Lung (tissue), 12 donors: Measurements from ENCODE around the gene KCNK18. TPM values are rescaled to one million over a fixed set of nuclear protein-coding genes. Genes with fewer than 3 reads are reported as not detected.

ENCODE experiments used
- ATAC-seq: fragments of 200-7000 bp; cut with Tn5 transposase; one replicate; pipeline ENCODE4 v1.9.1; 2020; ENCODE audit warnings: moderate number of reproducible peaks; ENCODE audit not compliant: insufficient read depth, low FRiP score
- DNase-seq, 3 donors: peaks; one replicate each; pipeline ENCODE4 v3.0.0-alpha.2; 2013 to 2017
- H3K27ac ChIP-seq, 2 donors: one replicate each; pipeline ENCODE4 v1.5.1; 2013; ENCODE audit warnings: mild to moderate bottlenecking in 2 of 2, moderate library complexity in 2 of 2, control low read depth in 1 of 2, inconsistent platforms in 1 of 2, low read depth in 1 of 2, low read length in 1 of 2
- H3K27me3 ChIP-seq, 3 donors: one replicate each; pipeline ENCODE4 v1.5.1; 2013; ENCODE audit warnings: low read length in 2 of 3; ENCODE audit not compliant: control insufficient read depth in 3 of 3, insufficient read depth in 3 of 3
- H3K36me3 ChIP-seq, 4 donors: one replicate each; pipeline ENCODE4 v1.5.1; 2013; ENCODE audit warnings: low read length in 4 of 4, mild to moderate bottlenecking in 1 of 4, moderate library complexity in 1 of 4; ENCODE audit not compliant: control insufficient read depth in 4 of 4, insufficient read depth in 4 of 4
- H3K4me1 ChIP-seq, 5 donors: one replicate each; pipeline ENCODE4 v1.5.1; 2013; ENCODE audit warnings: low read length in 5 of 5, mild to moderate bottlenecking in 2 of 5, moderate library complexity in 1 of 5; ENCODE audit not compliant: control insufficient read depth in 5 of 5, insufficient read depth in 5 of 5
- H3K4me3 ChIP-seq: one replicate; pipeline ENCODE4 v1.5.1; 2013; ENCODE audit warnings: mild to moderate bottlenecking, control low read depth, moderate library complexity
- H3K9ac ChIP-seq, 2 donors: one replicate each; pipeline ENCODE4 v1.5.1; 2013; ENCODE audit warnings: low read length in 2 of 2, control low read depth in 1 of 2; ENCODE audit not compliant: insufficient read depth in 1 of 2
- H3K9me3 ChIP-seq, 4 donors: one replicate each; pipeline ENCODE4 v1.5.1; 2013; ENCODE audit warnings: low read length in 3 of 4, mild to moderate bottlenecking in 1 of 4, moderate library complexity in 1 of 4; ENCODE audit not compliant: control insufficient read depth in 4 of 4, insufficient read depth in 3 of 4
- WGBS, 2 donors: extraction: QIAGEN DNeasy Blood & Tissue Kit; methylation state at CpG; one replicate each; pipeline ENCODE4 v1.1.7; 2013; 5-methylcytosine and 5-hydroxymethylcytosine counted together
- polyA plus RNA-seq, 2 donors: library from polyadenylated mRNA; stranded (reverse); fragments of 200-250 nt; gene quantifications; one replicate each; pipeline ENCODE4 v1.2.1, GENCODE V29; 2013
- total RNA-seq, 2 donors: library from RNA; depleted of rRNA in 1 of 2; stranded (reverse); fragments of >200 nt in 1 of 2; gene quantifications; one replicate each; pipeline ENCODE4 v1.2.1, GENCODE V29; 2014 to 2021
- TF ChIP-seq, protein P1 (sequence below): IDR thresholded peaks from 2 replicates; pipeline ENCODE4 v1.5.1; 2012; ENCODE audit warnings: mild to moderate bottlenecking; ENCODE audit errors: control extremely low read depth, extremely low read depth
- donor health status: control.
- donor health status: control.
- donor health status: Bipolar disorder and iron deficiency.
- donor health status: healthy.
- donor health status: DM: yes; HTN: yes; CAD: no.

Gene KCNK18
- total and polyA plus RNA-seq, 4 donors: not detected

DNA sequence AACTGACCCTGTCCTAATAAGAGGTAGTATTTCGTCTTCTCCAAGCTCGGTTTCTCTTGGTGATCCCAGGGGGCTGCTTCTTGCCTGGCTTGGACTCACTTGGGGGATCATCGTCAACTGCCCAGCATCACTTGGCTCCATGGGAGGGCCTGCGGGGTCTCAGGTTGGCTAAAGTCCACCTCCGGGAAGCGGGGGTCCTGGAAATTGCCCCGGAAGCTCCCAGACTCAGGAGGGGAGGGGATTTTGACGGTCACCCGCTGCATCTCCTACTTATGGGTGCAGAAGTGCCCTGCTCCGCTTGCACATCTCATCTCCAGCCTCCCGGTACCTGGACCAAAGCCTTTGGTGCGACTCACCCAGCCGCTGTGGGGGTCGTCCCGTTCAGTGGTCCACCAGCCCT, 18.7 kb downstream of the KCNK18 start:
- Histone ChIP-seq H3K9ac (no peak overlapping the region), H3K9me3 (peaks cover 0 to 7% (median 0%) of the 10 kb centered on the region in 4 donors), H3K4me1 (peaks cover 0 to 7% (median 0%) of the 10 kb centered on the region in 5 donors), H3K36me3 (no peaks in the 10 kb centered on the region), H3K27me3 (peaks cover 0 to 41% (median 13%) of the 10 kb centered on the region in 3 donors), H3K4me3 (no peak overlapping the region), H3K27ac (no peak overlapping the region)
- WGBS, 2 donors: 60 to 62% methylated on average over 15 of the region's 15 CpGs
- no peak for DNase-seq
- TF ChIP-seq, protein P1, sequence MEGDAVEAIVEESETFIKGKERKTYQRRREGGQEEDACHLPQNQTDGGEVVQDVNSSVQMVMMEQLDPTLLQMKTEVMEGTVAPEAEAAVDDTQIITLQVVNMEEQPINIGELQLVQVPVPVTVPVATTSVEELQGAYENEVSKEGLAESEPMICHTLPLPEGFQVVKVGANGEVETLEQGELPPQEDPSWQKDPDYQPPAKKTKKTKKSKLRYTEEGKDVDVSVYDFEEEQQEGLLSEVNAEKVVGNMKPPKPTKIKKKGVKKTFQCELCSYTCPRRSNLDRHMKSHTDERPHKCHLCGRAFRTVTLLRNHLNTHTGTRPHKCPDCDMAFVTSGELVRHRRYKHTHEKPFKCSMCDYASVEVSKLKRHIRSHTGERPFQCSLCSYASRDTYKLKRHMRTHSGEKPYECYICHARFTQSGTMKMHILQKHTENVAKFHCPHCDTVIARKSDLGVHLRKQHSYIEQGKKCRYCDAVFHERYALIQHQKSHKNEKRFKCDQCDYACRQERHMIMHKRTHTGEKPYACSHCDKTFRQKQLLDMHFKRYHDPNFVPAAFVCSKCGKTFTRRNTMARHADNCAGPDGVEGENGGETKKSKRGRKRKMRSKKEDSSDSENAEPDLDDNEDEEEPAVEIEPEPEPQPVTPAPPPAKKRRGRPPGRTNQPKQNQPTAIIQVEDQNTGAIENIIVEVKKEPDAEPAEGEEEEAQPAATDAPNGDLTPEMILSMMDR: no peak
- no peak for ATAC-seq

DNA sequence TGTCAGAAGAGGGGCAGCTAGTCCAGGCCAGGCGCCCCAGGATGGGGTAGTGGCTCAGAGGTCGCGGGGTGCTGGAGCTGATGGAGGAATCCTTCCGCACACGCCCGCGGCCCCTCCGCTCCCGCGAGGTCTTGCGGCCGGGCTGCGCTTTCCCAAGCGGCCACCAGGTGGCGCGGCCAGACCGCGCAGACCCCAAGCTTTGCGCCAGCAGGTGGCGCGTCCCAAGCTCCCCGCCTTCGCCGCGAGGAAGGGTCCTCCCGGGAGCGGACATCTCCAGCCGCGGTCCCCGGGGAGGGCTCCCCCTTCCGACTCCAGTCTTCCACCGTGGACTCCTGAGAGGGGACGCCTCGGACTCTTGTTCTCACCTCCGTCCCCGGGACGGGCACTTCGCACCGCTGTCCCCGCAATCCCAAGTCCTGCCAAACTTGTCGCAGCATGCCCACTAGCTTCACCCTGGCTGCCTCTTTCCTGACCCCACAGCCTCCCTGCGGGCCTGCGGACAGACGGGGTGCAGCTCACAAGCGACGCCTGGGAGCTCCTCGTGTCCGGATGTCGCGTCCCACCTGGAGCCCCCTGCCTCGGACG, 19.4 kb downstream of the KCNK18 start:
- no peak overlapping the region for H3K27ac ChIP-seq
- peaks cover 0 to 41% (median 13%) of the 10 kb centered on the region in 3 donors for H3K27me3 ChIP-seq
- 1% methylated on average over 52 of the region's 52 CpGs for WGBS, 2 donors
- H3K4me3 ChIP-seq: no peak overlapping the region
- peaks cover 0 to 7% (median 0%) of the 10 kb centered on the region in 5 donors for H3K4me1 ChIP-seq
- TF ChIP-seq, protein P1: peak; percentile 100
- peaks cover 0 to 5% (median 0%) of the 10 kb centered on the region in 4 donors for H3K9me3 ChIP-seq
- peak overlapping the region in 1 of 2 donors; percentile 17 for H3K9ac ChIP-seq
- peak; percentile 87 for ATAC-seq
- H3K36me3 ChIP-seq: no peaks in the 10 kb centered on the region
- peak; percentile 62 to 82 (median 72) for DNase-seq

GRCh38 chr10:117217196-117217761, 20.0 kb downstream of the KCNK18 start:
- 13 to 14% methylated on average over 22 of the region's 22 CpGs for WGBS, 2 donors
- H3K9me3 ChIP-seq: peaks cover 0 to 5% (median 0%) of the 10 kb centered on the region in 4 donors
- no peak overlapping the region for H3K4me3 ChIP-seq
- TF ChIP-seq, protein P1: no peak
- no peaks in the 10 kb centered on the region for H3K36me3 ChIP-seq
- ATAC-seq: no peak
- H3K27ac ChIP-seq: no peak overlapping the region
- H3K9ac ChIP-seq: peak overlapping the region in 1 of 2 donors; percentile 17
- no peak for DNase-seq
- peaks cover 0 to 7% (median 0%) of the 10 kb centered on the region in 5 donors for H3K4me1 ChIP-seq
- H3K27me3 ChIP-seq: peaks cover 0 to 41% (median 13%) of the 10 kb centered on the region in 3 donors
